NOMO-1 treated with dmso at 0.1 percent for 144 hours (cell line): ENCODE results near the gene HNRNPA1.

ENCODE experiments used
- DNase-seq: peaks from one replicate; lab custom pipeline; 2025; ENCODE audit not compliant: unreplicated experiment; lab: John Stamatoyannopoulos, UW

The HNRNPA1 gene

DNA sequence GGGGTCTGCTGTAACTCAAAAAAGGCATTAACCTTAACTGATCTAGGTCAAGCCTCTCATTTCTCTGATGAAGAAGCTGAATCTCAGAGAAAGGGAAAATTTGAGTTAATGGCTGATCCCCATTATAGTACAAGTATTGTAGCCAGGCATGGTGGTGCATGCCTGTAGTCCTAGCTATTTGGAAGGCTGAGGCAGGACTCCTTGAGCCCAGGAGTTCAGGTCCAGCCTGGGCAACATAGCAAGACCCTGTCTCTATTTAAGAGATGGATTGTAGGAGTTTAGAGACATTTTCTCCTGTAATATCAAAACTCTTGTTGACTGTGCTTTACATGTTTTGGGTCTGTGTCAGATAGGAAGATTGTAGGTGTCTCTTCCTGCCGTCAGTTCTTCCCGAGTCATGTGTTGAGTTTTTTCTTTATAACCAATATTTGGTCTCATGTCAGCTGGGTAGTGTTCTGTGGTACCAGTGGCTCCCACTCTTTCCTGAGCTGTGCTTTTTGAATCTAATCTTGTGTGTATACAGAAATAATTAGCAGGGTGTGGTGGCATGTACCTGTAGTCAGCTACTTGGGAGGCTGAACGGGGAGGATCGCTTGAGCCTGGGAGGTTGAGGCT lies 53.0 kb downstream of the HNRNPA1 start:
- no peak for DNase-seq
